Vagina (tissue), 2 donors: ENCODE measurements around the gene PBRM1.
"Not testable (repeated sequence)": the region's sequence is repeated elsewhere in the genome, so short reads cannot be mapped to it uniquely, and the experiment has no call there.

ENCODE experiments used
- POLR2A ChIP-seq, 2 donors: fragments of 450-650 bp; IDR thresholded peaks; one replicate each; pipeline ENCODE4 v1.6.1; 2017; ENCODE audit warnings: antibody characterized with exemption in 2 of 2, mild to moderate bottlenecking in 2 of 2, moderate library complexity in 2 of 2
- POLR2AphosphoS5 ChIP-seq, 2 donors: sonication (generic); formaldehyde crosslinking; IDR thresholded peaks; one replicate each; pipeline ENCODE4 v1.9.0; 2017; ENCODE audit warnings: antibody characterized with exemption in 2 of 2, mild to moderate bottlenecking in 2 of 2, low read depth in 1 of 2; ENCODE audit not compliant: insufficient read depth in 1 of 2
- TF ChIP-seq, protein P1 (sequence below), 3 experiments: fragments of 450-650 bp in 2 of 3; fragments of 200-600 bp in 1 of 3; sonication (generic) in 1 of 3; IDR thresholded peaks; one replicate each; pipeline ENCODE4 v1.5.1; 2017 to 2019; ENCODE audit warnings: antibody characterized with exemption in 3 of 3, mild to moderate bottlenecking in 2 of 3, moderate library complexity in 2 of 3

DNA sequence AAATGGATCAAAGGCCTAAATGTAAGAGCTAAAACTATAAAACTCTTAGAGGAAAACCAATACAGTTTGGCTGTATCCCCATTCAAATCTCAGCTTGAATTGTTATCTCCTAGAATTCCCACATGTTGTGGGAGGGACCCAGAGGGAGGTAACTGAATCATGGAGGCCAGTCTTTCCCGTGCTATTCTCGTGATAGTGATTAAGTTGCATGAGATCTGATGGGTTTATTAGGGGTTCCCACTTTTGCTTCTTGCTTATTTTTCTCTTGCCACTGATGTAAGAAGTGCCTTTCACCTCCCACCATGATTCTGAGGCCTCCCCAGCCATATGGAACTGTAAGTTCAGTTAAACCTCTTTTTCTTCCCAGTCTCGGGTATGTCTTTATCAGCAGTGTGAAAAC, 9.5 kb downstream of the PBRM1 start:
- TF ChIP-seq, protein P1, sequence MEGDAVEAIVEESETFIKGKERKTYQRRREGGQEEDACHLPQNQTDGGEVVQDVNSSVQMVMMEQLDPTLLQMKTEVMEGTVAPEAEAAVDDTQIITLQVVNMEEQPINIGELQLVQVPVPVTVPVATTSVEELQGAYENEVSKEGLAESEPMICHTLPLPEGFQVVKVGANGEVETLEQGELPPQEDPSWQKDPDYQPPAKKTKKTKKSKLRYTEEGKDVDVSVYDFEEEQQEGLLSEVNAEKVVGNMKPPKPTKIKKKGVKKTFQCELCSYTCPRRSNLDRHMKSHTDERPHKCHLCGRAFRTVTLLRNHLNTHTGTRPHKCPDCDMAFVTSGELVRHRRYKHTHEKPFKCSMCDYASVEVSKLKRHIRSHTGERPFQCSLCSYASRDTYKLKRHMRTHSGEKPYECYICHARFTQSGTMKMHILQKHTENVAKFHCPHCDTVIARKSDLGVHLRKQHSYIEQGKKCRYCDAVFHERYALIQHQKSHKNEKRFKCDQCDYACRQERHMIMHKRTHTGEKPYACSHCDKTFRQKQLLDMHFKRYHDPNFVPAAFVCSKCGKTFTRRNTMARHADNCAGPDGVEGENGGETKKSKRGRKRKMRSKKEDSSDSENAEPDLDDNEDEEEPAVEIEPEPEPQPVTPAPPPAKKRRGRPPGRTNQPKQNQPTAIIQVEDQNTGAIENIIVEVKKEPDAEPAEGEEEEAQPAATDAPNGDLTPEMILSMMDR (IDR thresholded peaks at IDR 0.05) = not testable (repeated sequence)
- not testable (repeated sequence) for TF ChIP-seq POLR2AphosphoS5 (IDR thresholded peaks at IDR 0.05; ENCODE audit: insufficient read depth in 1 of 2, low read depth in 1 of 2); POLR2A (IDR thresholded peaks at IDR 0.05)
